ENCODE data around the gene KLHL40. TPM values are rescaled to one million over a fixed set of nuclear protein-coding genes. Genes with fewer than 3 reads are reported as not detected.

The KLHL40 gene
- total and polyA plus RNA-seq, 8 donors: 0.12 TPM; not detected in 7

DNA sequence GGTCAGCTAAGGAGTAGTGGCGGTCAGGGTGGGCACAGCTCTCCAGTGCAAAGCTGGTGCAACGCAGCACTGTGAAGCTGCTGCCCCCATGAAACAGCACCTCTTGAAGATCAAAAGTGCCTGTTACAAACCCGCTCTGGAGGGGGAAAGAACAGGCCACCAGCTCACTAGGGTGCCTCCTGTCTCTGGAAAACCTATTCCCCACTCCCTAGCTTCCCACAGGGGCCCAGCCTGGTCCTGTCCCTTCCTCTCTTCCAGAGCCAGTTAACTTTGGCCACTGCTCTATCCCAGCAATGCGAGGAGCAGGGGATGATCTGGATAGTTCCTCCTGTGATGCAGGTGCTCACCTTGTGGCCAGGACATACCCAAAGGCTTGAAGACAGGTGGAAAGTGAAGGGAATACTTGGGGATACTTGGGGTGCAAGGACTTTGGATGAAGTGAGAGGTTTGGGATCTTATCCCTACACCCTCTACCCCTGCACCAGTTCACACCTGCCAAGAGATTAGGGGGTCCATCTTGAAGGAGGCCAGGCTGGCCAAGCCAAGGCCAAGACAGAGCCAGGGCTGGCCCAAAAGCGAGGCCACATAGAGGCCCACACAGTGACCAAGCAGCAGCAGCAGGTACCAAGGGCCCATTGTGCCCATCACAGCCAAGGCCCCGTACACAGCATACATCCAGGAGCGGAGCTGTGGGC, 13.0 kb downstream of the KLHL40 start:
- intact Hi-C loops (cut with DNase I): no loop called here
- no peak for ATAC-seq
- Histone ChIP-seq H3K4me3 (no peak overlapping the region), H3K27ac (no peak overlapping the region), H3K27me3 (no peaks in the 10 kb centered on the region), H3K9me3 (no peaks in the 10 kb centered on the region), H3K4me1 (no peaks in the 10 kb centered on the region), H3K36me3 (no peaks in the 10 kb centered on the region)
- 83 to 87% methylated on average over 7 of the region's 7 CpGs for WGBS, 2 donors
- FAIRE-seq: no peak
- TF ChIP-seq, protein P1, sequence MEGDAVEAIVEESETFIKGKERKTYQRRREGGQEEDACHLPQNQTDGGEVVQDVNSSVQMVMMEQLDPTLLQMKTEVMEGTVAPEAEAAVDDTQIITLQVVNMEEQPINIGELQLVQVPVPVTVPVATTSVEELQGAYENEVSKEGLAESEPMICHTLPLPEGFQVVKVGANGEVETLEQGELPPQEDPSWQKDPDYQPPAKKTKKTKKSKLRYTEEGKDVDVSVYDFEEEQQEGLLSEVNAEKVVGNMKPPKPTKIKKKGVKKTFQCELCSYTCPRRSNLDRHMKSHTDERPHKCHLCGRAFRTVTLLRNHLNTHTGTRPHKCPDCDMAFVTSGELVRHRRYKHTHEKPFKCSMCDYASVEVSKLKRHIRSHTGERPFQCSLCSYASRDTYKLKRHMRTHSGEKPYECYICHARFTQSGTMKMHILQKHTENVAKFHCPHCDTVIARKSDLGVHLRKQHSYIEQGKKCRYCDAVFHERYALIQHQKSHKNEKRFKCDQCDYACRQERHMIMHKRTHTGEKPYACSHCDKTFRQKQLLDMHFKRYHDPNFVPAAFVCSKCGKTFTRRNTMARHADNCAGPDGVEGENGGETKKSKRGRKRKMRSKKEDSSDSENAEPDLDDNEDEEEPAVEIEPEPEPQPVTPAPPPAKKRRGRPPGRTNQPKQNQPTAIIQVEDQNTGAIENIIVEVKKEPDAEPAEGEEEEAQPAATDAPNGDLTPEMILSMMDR (IDR thresholded peaks at IDR 0.05): no peak
- DNase-seq: peak in 1 of 6 donors; percentile 3

DNA sequence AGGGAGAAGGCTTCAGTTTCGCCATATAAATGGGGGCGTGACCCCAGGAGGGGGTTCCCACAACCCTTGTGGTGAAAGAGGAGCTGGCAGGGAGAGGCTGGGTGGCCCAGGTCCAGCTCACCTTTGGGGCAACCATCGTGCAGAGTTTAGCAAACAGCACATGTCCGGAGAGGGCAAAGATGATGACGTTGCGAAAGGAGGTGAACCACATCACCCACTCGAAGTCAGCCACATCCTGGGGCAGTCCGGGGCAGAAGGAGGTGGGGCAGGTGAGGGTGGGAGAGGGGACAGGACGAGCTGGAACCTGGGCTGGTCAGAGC, 13.5 kb downstream of the KLHL40 start:
- DNase-seq (peak in 1 of 6 donors; percentile 12), ATAC-seq (no peak), FAIRE-seq (no peak)
- WGBS, 2 donors: 70 to 73% methylated on average over 9 of the region's 9 CpGs
- Histone ChIP-seq H3K27me3 (no peaks in the 10 kb centered on the region), H3K4me1 (no peaks in the 10 kb centered on the region), H3K4me3 (no peak overlapping the region), H3K9me3 (no peaks in the 10 kb centered on the region), H3K36me3 (no peaks in the 10 kb centered on the region), H3K27ac (no peak overlapping the region)
- intact Hi-C loops (cut with DNase I): no loop called here
- TF ChIP-seq, protein P1 (IDR thresholded peaks at IDR 0.05): no peak

DNA sequence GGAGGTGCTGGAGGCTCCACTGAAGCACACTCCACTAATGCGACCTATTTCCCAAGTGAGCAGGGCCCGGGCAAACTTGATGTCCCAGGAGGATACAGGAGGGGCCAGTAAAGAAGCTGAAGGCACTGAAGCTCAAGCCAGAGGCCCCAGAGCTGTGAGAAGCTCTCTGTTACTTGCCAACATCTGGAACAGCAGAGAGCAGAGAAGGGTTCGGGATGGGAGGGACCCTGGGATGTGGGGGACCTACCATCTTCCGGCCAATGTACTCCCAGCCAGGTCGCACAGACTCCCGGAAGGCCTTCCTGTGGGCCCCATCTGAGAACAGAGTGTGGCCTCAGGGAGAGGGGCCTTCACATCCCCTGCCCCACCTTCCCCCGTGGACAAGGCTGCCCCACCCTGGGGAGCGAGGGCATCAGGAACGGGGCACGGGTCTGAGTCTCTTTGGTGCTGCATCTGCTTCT, 14.2 kb downstream of the KLHL40 start:
- H3K4me1 ChIP-seq: no peaks in the 10 kb centered on the region
- H3K36me3 ChIP-seq: no peaks in the 10 kb centered on the region
- ATAC-seq: no peak
- no peak overlapping the region for H3K27ac ChIP-seq
- H3K4me3 ChIP-seq: no peak overlapping the region
- 71 to 84% methylated on average over 10 of the region's 10 CpGs for WGBS, 2 donors
- H3K9me3 ChIP-seq: no peaks in the 10 kb centered on the region
- TF ChIP-seq, protein P1 (IDR thresholded peaks at IDR 0.05): no peak
- FAIRE-seq: no peak
- DNase-seq: peak in 1 of 6 donors; percentile 7
- intact Hi-C loops (cut with DNase I): no loop called here
- no peaks in the 10 kb centered on the region for H3K27me3 ChIP-seq

DNA sequence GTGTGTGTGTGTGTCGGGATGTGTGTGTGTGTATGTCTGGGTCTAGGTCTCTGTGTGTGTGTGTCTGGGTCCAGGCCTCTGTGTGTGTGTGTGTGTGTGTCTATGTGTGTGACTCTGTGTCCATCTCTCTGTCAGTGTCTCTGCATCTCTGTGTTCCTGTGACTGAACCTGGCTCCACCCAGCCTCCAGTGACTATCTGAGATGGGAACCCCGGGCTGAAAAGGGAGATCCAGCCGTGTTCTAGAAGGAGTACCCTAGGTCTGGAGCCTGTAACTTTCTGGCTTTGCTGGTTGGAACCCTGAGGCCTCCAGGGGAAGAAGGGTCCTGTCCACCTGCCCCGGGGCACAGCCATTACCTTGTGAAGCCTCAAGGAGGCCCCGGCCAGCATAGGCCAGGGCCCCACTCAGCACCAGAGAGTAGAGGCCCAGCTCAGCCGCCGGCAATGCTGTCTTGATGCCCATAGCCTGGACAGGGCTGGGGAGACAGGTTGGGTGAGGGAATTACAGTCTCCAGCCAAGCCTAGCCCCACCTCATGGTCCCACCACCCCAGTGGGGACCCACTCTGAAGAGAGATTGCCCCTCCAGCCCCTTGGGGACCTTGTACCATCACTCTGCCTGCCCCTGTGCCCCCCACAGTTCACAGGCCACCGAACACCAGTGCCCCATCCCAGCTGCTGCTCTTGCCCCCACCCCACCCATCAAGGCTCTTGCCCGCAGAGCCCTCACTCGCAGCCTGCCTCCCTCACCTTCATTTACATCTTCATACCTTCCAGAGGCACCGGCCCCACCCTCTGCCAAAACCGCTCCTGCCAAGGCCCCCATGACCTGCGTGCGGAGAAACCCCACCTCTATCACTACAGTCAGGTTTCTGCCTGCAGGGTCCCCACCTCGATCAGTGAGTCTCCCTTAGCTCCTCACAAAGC, 15.3 kb downstream of the KLHL40 start:
- peak in 2 of 6 donors; percentile 8 to 47 for DNase-seq
- Histone ChIP-seq H3K27me3 (no peaks in the 10 kb centered on the region), H3K27ac (no peak overlapping the region), H3K4me1 (no peaks in the 10 kb centered on the region), H3K36me3 (no peaks in the 10 kb centered on the region), H3K9me3 (no peaks in the 10 kb centered on the region), H3K4me3 (no peak overlapping the region)
- WGBS, 2 donors: 70 to 75% methylated on average over 15 of the region's 15 CpGs
- no peak for FAIRE-seq
- TF ChIP-seq, protein P1 (IDR thresholded peaks at IDR 0.05): no peak
- ATAC-seq: no peak
- intact Hi-C loops (cut with DNase I): no loop called here

Measured in pancreas (tissue), 10 donors.